ENCODE results near the gene CREBBP. TPM values are rescaled to one million over a fixed set of nuclear protein-coding genes. Genes with fewer than 3 reads are reported as not detected.

The CREBBP gene
- total RNA-seq, 4 donors from 2014 or later, result 58.5 to 146 (median 65.6) TPM

- H3K9me3 ChIP-seq, result no peaks in the 10 kb centered on the region
- H3K4me1 ChIP-seq, result peaks cover 28 to 29% of the 10 kb centered on the region in 2 donors
- no peaks in the 10 kb centered on the region for H3K36me3 ChIP-seq
- no peak overlapping the region for H3K4me3 ChIP-seq
- no peak for DNase-seq
- H3K27ac ChIP-seq, result peak overlapping the region; percentile 34 to 47
- no peaks in the 10 kb centered on the region for H3K27me3 ChIP-seq
- intact Hi-C loops (cut with DNase I; ENCODE audit: low total_unique reads), result no loop called here
- TF ChIP-seq CTCF (IDR thresholded peaks at IDR 0.05) (no peak), POLR2A (IDR thresholded peaks at IDR 0.05) (no peak)
Measured at GRCh38 chr16:3856367-3857141, 24.0 kb downstream of the CREBBP start.

DNA sequence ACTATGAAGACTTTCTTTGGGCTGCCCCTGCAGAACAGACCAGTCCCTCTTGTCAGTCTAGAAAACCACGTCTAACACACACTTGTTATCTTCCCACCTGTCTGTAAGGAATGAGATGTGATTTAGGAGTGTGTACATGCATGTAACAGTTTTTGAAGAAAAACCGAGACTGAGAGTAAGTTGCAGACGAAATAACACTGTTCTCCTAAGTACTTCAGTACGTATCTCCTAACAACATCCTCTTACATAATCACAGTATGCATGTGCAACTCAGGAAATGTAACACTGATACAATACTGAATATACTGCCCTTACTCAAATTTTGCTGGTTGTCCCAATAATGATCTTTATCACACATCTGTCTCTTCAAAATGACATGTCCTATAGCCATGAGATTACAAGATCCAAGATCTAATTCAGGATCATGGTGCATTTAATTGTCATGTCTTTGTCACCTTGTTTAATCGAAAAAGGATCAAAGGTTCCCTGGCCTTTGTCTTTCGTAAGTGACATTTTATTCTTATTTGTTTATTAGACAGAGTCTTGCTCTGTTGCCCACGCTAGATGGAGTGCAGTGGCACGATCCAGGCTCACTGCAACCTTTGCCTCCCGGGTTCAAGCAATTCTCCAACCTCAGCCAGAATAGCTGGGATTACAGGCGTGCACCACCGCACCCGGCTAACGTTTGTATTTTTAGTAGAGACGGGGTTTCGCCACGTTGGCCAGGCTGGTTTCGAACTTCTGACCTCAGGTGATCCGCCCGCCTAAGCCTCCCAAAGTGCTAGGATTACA is 25.6 kb downstream of the CREBBP start:
- Histone ChIP-seq H3K4me3 (no peak overlapping the region), H3K4me1 (peaks cover 24 to 29% of the 10 kb centered on the region in 2 donors), H3K27ac (no peak overlapping the region), H3K27me3 (no peaks in the 10 kb centered on the region), H3K9me3 (no peaks in the 10 kb centered on the region), H3K36me3 (no peaks in the 10 kb centered on the region)
- no peak for DNase-seq
- intact Hi-C loops (cut with DNase I; ENCODE audit: low total_unique reads), result no loop called here
- TF ChIP-seq POLR2A (IDR thresholded peaks at IDR 0.05), result no peak
- no peak for TF ChIP-seq CTCF (IDR thresholded peaks at IDR 0.05)

GRCh38 chr16:3850544-3850899 is 30.0 kb downstream of the CREBBP start:
- Histone ChIP-seq H3K27ac (no peak overlapping the region), H3K4me3 (no peak overlapping the region), H3K27me3 (no peaks in the 10 kb centered on the region), H3K36me3 (no peaks in the 10 kb centered on the region), H3K4me1 (peaks cover 9 to 15% of the 10 kb centered on the region in 2 donors), H3K9me3 (no peaks in the 10 kb centered on the region)
- no peak for DNase-seq
- no peak for TF ChIP-seq POLR2A (IDR thresholded peaks at IDR 0.05)
- no peak for TF ChIP-seq CTCF (IDR thresholded peaks at IDR 0.05)
- intact Hi-C loops (cut with DNase I; ENCODE audit: low total_unique reads), result no loop called here

DNA sequence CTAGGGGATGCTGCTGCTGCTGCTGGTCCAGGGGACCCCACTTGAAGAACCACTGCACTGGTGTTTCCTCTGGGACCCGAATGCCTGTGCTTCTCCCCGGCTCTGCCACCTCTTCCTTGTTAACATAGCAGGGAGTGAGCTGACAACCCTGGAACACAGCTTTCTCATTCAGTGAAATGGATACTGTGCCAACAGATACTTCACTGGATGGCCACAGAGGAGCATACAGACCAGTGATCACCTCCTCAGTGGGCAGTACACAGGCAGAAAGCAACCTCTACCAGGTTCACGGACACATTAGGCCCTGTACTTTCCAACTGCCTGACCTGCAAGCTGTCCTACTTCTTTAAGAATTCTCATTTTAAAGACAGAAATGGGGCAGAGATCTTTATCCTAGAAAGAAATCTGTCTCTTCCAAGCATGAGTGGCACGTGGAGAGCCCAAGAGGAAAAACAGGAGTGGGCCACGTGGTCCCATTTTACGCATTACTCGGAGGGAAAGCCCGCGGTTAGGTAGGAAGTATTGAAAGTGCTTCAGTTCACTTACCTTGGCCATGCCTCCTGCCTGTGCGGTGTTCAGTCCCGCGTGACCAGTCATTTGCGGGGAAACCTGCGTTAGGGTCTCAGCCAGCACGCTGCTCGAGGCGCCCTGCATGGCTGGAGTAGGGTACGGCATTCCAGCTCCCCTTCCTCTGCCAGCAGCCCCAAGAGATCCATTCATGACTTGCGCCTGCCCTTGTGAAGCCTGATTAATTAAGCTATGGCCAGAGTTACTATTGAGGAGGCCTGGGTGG is 30.6 kb downstream of the CREBBP start:
- no peaks in the 10 kb centered on the region for H3K27me3 ChIP-seq
- peaks cover 9 to 10% of the 10 kb centered on the region in 2 donors for H3K4me1 ChIP-seq
- H3K4me3 ChIP-seq, result no peak overlapping the region
- TF ChIP-seq CTCF (IDR thresholded peaks at IDR 0.05), result no peak
- no peaks in the 10 kb centered on the region for H3K36me3 ChIP-seq
- no peak overlapping the region for H3K27ac ChIP-seq
- intact Hi-C loops (cut with DNase I; ENCODE audit: low total_unique reads), result no loop called here
- no peaks in the 10 kb centered on the region for H3K9me3 ChIP-seq
- DNase-seq, result no peak
